ENCODE measurements around the gene ZCCHC7. TPM values are rescaled to one million over a fixed set of nuclear protein-coding genes. Genes with fewer than 3 reads are reported as not detected.

Gene ZCCHC7
- total and polyA plus RNA-seq, 10 of the 15 experiments (the other 5 are each of a cell fraction or from before 2014, with no cell fraction given): 42.9 to 178 (median 53.3) TPM

DNA sequence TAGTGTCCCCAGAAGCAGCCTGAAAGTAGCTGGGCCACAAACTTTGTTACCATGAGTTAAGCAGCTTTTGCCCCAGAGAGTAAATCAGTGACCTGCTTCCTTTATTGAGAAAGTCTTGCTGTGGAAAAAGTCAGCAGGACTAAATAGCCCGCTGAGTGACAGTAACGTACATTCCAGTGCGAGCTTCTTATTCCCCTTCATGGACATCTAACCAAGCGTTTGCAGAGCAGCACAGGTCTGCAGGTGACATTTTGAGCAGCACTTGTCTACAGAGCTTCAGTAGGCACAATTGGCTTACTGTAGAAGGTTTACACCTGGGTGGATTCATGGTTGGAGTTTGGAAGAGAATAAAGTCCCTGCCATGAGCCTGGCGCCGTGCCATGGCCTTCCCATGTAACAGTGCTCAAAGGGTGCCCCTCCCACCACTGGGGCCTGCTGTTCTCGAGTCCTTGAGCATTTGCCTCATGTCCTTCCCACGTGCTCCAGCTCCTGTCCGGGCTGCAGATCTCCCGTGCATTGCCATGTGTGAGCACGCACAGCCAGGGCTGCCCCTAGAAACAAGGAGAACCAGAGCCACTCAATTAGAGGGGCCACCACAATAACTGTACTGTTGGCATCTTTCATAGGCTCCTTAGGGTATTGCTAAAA lies 260.8 kb downstream of the ZCCHC7 start:
- in situ Hi-C loops (cut with MboI) (no loop called here), intact Hi-C loops (cut with micrococcal nuclease; ENCODE audit: unreplicated experiment) (no loop called here)
- H3K9ac ChIP-seq (ENCODE audit: control insufficient read depth, insufficient read depth, low read length): no peak overlapping the region
- H3K36me3 ChIP-seq (ENCODE audit: control insufficient read depth in 2 of 2, insufficient read depth in 2 of 2, low read length in 1 of 2): no peaks in the 10 kb centered on the region
- H3K4me2 ChIP-seq (ENCODE audit: control insufficient read depth, insufficient read depth): peak overlapping the region; percentile 4; the same call in 1 of the 2 replicates
- H3K79me2 ChIP-seq (ENCODE audit: control insufficient read depth, insufficient read depth, low read length): peaks cover 3% of the 10 kb centered on the region
- ATAC-seq (no peak), DNase-seq (ENCODE audit: low read depth, low spot score) (no peak), FAIRE-seq (no peak)
- no TSS peak for BruUV-seq (replicated peaks)
- WGBS (ENCODE audit: insufficient coverage, insufficient replicate concordance, low lambda C conversion rate, missing lambda C conversion rate): 87% methylated on average over 11 of the region's 11 CpGs
- peak overlapping the region; percentile 92 for H3K27ac ChIP-seq (ENCODE audit: control insufficient read depth, insufficient read depth)
- H3K27me3 ChIP-seq (replicated peaks in 1 of 2; ENCODE audit: control insufficient read depth in 2 of 2, insufficient read depth in 2 of 2, low read length in 1 of 2): no peaks in the 10 kb centered on the region
- POLR2A ChIA-PET: interaction anchor here (0.6 to 3.3 kb wide), 9 partner anchors 9 to 354 kb away, joined by 3 to 46 read pairs (median 6); no protein-coding TSS in a partner anchor
- SMC1A ChIA-PET (ENCODE audit: uncharacterized antibody, unreplicated experiment): interaction anchor here (0.7 to 3.6 kb wide), 18 partner anchors 8 to 387 kb away, joined by 3 to 40 read pairs (median 3); no protein-coding TSS in a partner anchor
- no peaks in the 10 kb centered on the region for H4K20me1 ChIP-seq (ENCODE audit: control insufficient read depth, insufficient read depth)
- H3K4me1 ChIP-seq (ENCODE audit: control insufficient read depth, insufficient read depth, low read length): peaks cover 75% of the 10 kb centered on the region
- CTCF ChIA-PET: interaction anchor here (0.9 to 4.0 kb wide), 9 partner anchors 8 to 388 kb away, joined by 3 to 23 read pairs (median 7); no protein-coding TSS in a partner anchor
- TF ChIP-seq, protein P1, sequence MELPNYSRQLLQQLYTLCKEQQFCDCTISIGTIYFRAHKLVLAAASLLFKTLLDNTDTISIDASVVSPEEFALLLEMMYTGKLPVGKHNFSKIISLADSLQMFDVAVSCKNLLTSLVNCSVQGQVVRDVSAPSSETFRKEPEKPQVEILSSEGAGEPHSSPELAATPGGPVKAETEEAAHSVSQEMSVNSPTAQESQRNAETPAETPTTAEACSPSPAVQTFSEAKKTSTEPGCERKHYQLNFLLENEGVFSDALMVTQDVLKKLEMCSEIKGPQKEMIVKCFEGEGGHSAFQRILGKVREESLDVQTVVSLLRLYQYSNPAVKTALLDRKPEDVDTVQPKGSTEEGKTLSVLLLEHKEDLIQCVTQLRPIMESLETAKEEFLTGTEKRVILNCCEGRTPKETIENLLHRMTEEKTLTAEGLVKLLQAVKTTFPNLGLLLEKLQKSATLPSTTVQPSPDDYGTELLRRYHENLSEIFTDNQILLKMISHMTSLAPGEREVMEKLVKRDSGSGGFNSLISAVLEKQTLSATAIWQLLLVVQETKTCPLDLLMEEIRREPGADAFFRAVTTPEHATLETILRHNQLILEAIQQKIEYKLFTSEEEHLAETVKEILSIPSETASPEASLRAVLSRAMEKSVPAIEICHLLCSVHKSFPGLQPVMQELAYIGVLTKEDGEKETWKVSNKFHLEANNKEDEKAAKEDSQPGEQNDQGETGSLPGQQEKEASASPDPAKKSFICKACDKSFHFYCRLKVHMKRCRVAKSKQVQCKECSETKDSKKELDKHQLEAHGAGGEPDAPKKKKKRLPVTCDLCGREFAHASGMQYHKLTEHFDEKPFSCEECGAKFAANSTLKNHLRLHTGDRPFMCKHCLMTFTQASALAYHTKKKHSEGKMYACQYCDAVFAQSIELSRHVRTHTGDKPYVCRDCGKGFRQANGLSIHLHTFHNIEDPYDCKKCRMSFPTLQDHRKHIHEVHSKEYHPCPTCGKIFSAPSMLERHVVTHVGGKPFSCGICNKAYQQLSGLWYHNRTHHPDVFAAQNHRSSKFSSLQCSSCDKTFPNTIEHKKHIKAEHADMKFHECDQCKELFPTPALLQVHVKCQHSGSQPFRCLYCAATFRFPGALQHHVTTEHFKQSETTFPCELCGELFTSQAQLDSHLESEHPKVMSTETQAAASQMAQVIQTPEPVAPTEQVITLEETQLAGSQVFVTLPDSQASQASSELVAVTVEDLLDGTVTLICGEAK (IDR thresholded peaks at IDR 0.05; ENCODE audit: borderline replicate concordance): no peak
- TF ChIP-seq JUNB (IDR thresholded peaks at IDR 0.05) (no peak), CEBPB (IDR thresholded peaks at IDR 0.05; ENCODE audit: borderline replicate concordance in 1 of 2, low read depth in 2 of 2, low read length in 2 of 2) (no peak), PAX8 (IDR thresholded peaks at IDR 0.05) (no peak), ZSCAN29 (IDR thresholded peaks at IDR 0.05) (no peak), RAD21 (IDR thresholded peaks at IDR 0.05; ENCODE audit: insufficient read depth, low read depth, low read length) (no peak)
- TF ChIP-seq, protein P2, sequence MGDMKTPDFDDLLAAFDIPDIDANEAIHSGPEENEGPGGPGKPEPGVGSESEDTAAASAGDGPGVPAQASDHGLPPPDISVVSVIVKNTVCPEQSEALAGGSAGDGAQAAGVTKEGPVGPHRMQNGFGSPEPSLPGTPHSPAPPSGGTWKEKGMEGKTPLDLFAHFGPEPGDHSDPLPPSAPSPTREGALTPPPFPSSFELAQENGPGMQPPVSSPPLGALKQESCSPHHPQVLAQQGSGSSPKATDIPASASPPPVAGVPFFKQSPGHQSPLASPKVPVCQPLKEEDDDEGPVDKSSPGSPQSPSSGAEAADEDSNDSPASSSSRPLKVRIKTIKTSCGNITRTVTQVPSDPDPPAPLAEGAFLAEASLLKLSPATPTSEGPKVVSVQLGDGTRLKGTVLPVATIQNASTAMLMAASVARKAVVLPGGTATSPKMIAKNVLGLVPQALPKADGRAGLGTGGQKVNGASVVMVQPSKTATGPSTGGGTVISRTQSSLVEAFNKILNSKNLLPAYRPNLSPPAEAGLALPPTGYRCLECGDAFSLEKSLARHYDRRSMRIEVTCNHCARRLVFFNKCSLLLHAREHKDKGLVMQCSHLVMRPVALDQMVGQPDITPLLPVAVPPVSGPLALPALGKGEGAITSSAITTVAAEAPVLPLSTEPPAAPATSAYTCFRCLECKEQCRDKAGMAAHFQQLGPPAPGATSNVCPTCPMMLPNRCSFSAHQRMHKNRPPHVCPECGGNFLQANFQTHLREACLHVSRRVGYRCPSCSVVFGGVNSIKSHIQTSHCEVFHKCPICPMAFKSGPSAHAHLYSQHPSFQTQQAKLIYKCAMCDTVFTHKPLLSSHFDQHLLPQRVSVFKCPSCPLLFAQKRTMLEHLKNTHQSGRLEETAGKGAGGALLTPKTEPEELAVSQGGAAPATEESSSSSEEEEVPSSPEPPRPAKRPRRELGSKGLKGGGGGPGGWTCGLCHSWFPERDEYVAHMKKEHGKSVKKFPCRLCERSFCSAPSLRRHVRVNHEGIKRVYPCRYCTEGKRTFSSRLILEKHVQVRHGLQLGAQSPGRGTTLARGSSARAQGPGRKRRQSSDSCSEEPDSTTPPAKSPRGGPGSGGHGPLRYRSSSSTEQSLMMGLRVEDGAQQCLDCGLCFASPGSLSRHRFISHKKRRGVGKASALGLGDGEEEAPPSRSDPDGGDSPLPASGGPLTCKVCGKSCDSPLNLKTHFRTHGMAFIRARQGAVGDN (IDR thresholded peaks at IDR 0.05): no peak
- no peak overlapping the region for H3K4me3 ChIP-seq
- RAD21 ChIA-PET (ENCODE audit: unreplicated experiment): interaction anchor here (0.6 to 3.4 kb wide), 8 partner anchors 9 to 508 kb away, joined by 3 to 24 read pairs (median 3); no protein-coding TSS in a partner anchor
- peaks cover 2% of the 10 kb centered on the region; the same call in 2 of the 3 replicates for H3K9me3 ChIP-seq (replicated peaks; ENCODE audit: control insufficient read depth, insufficient read depth, low read length)
- no peak overlapping the region; the same call in 1 of the 2 replicates for H2AFZ ChIP-seq (ENCODE audit: control insufficient read depth, low read depth, low read length)

Data from GM12878 (cell line).